ENCODE data around the gene NDUFC1.

The NDUFC1 gene

DNA sequence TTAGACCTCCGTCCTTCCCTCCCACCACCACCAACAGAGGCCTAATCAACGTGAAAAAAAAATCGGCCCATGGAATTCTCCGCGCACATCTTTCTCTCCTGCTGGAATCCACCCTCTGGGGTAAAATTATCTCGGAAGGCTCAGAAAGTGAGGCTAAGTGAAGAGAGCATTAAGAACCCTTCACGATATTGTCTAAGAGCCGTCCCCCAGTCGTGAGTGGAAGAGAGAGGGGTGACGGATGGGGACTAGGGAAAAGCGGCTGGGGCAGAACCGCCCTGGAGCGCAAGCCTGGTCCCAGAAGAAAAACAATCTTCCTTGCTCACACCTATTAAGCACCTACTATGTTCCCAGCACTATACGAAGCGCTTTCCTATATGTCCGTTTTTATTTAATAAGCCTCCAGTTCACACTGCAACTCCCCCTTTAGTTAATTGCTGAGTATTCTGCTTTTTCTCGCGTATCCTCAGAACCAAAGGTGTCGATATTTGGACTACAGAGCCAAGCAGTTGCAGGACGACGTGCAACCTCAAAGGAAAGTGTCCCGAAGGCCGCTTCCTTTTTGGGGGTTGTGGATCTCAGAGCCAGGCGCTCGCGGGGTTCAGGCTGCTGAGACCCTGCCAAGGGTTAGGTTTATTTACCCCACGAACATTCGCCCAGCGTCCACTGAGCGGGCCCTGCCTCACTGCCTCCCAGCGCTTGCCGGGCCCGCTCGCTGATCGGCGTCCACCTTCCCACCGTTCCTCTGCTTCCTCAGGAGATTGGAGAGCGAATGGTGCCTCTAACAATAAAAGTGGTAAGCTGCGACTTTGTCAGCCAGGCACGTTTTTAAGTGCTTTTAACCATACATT lies 23.1 kb downstream of the NDUFC1 start:
- peaks cover 6% of the 10 kb centered on the region; the same call in 1 of the 2 replicates for H3K4me1 ChIP-seq (ENCODE audit: low read length)
- peak overlapping the region; percentile 70 for H3K4me3 ChIP-seq (ENCODE audit: low read length)
- peaks cover 29% of the 10 kb centered on the region for H3K27me3 ChIP-seq (ENCODE audit: low read depth, low read length)
- H3K4me2 ChIP-seq (ENCODE audit: low read length): peak overlapping the region; percentile 60
- H2AFZ ChIP-seq (ENCODE audit: low read depth, low read length): no peak overlapping the region
- peaks cover 3% of the 10 kb centered on the region for H3K9me3 ChIP-seq (ENCODE audit: insufficient read depth, low read length)
- no peak overlapping the region for H3K27ac ChIP-seq (ENCODE audit: low read length)
- no peaks in the 10 kb centered on the region for H4K20me1 ChIP-seq (ENCODE audit: insufficient read depth, low read length)
- H3K79me2 ChIP-seq (ENCODE audit: low read length): no peaks in the 10 kb centered on the region
- TF ChIP-seq, protein P1, sequence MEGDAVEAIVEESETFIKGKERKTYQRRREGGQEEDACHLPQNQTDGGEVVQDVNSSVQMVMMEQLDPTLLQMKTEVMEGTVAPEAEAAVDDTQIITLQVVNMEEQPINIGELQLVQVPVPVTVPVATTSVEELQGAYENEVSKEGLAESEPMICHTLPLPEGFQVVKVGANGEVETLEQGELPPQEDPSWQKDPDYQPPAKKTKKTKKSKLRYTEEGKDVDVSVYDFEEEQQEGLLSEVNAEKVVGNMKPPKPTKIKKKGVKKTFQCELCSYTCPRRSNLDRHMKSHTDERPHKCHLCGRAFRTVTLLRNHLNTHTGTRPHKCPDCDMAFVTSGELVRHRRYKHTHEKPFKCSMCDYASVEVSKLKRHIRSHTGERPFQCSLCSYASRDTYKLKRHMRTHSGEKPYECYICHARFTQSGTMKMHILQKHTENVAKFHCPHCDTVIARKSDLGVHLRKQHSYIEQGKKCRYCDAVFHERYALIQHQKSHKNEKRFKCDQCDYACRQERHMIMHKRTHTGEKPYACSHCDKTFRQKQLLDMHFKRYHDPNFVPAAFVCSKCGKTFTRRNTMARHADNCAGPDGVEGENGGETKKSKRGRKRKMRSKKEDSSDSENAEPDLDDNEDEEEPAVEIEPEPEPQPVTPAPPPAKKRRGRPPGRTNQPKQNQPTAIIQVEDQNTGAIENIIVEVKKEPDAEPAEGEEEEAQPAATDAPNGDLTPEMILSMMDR (IDR thresholded peaks at IDR 0.05; ENCODE audit: low read depth, low read length): no peak
- no peak for TF ChIP-seq EZH2phosphoT487 (IDR thresholded peaks at IDR 0.05; ENCODE audit: low read depth)
- H3K9ac ChIP-seq (ENCODE audit: low read length): no peak overlapping the region
- no peaks in the 10 kb centered on the region for H3K36me3 ChIP-seq (replicated peaks; ENCODE audit: low read depth, low read length)

GRCh38 chr4:139278485-139278884 lies 23.8 kb downstream of the NDUFC1 start:
- Histone ChIP-seq H3K27ac (ENCODE audit: low read length) (no peak overlapping the region), H3K4me2 (ENCODE audit: low read length) (no peak overlapping the region), H3K27me3 (ENCODE audit: low read depth, low read length) (peaks cover 29% of the 10 kb centered on the region), H3K36me3 (replicated peaks; ENCODE audit: low read depth, low read length) (no peaks in the 10 kb centered on the region), H3K9me3 (ENCODE audit: insufficient read depth, low read length) (no peaks in the 10 kb centered on the region), H2AFZ (ENCODE audit: low read depth, low read length) (no peak overlapping the region), H3K4me3 (ENCODE audit: low read length) (no peak overlapping the region), H3K4me1 (ENCODE audit: low read length) (peaks cover 6% of the 10 kb centered on the region; the same call in 1 of the 2 replicates), H3K79me2 (ENCODE audit: low read length) (no peaks in the 10 kb centered on the region), H4K20me1 (ENCODE audit: insufficient read depth, low read length) (no peaks in the 10 kb centered on the region), H3K9ac (ENCODE audit: low read length) (no peak overlapping the region)
- TF ChIP-seq, protein P1 (IDR thresholded peaks at IDR 0.05; ENCODE audit: low read depth, low read length): no peak
- no peak for TF ChIP-seq EZH2phosphoT487 (IDR thresholded peaks at IDR 0.05; ENCODE audit: low read depth)

DNA sequence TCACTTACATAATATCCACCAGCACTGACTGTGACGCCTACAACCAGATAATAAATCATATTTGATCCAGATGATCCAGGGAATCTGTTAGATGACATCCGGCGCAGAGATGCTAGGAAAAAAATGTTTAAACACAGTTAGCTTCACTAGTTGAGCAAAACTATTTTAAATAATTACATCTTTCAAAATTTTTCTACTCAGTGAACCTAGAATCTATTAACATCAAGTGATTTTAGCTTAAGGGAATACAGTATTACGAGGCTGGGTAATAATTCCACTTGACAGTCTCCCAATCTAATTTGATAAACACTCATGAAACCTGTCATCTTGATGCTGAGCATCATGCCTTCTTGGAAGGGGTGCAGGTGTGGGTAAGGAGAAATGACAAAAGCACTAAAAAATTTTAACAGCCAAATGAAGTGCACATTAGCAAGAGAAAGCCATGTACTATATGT lies 27.0 kb downstream of the NDUFC1 start:
- H3K27me3 ChIP-seq (ENCODE audit: low read depth, low read length): peaks cover 21% of the 10 kb centered on the region
- no peak overlapping the region for H3K27ac ChIP-seq (ENCODE audit: low read length)
- H3K36me3 ChIP-seq (replicated peaks; ENCODE audit: low read depth, low read length): no peaks in the 10 kb centered on the region
- H3K79me2 ChIP-seq (ENCODE audit: low read length): no peaks in the 10 kb centered on the region
- H3K4me1 ChIP-seq (ENCODE audit: low read length): peaks cover 9% of the 10 kb centered on the region
- TF ChIP-seq, protein P1 (IDR thresholded peaks at IDR 0.05; ENCODE audit: low read depth, low read length): no peak
- TF ChIP-seq EZH2phosphoT487 (IDR thresholded peaks at IDR 0.05; ENCODE audit: low read depth): no peak
- H2AFZ ChIP-seq (ENCODE audit: low read depth, low read length): no peak overlapping the region
- H3K9me3 ChIP-seq (ENCODE audit: insufficient read depth, low read length): no peaks in the 10 kb centered on the region
- no peak overlapping the region for H3K4me3 ChIP-seq (ENCODE audit: low read length)
- H3K4me2 ChIP-seq (ENCODE audit: low read length): no peak overlapping the region
- H3K9ac ChIP-seq (ENCODE audit: low read length): no peak overlapping the region
- H4K20me1 ChIP-seq (ENCODE audit: insufficient read depth, low read length): no peaks in the 10 kb centered on the region

DNA sequence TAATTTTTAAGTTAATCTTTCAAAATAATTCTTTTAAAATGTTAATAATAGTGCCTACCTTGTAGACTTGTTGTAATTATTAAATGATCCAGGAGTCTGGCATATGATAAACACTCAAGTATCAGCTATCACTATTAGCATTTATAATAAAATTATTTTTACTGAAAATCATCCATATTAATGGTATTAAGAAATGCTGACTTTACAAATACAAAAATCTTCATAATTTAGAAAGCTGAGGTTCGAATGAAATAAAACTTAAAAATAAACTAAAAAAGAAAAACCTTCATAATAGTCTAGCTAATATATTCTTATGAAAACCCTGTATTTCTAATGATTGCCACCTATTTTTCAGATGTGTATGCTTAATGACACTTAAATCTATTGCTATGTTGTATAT lies 27.5 kb downstream of the NDUFC1 start:
- H3K27me3 ChIP-seq (ENCODE audit: low read depth, low read length): peaks cover 17% of the 10 kb centered on the region; the same call in 1 of the 2 replicates
- no peaks in the 10 kb centered on the region for H3K9me3 ChIP-seq (ENCODE audit: insufficient read depth, low read length)
- TF ChIP-seq, protein P1 (IDR thresholded peaks at IDR 0.05; ENCODE audit: low read depth, low read length): no peak
- TF ChIP-seq EZH2phosphoT487 (IDR thresholded peaks at IDR 0.05; ENCODE audit: low read depth): no peak
- peaks cover 9% of the 10 kb centered on the region for H3K4me1 ChIP-seq (ENCODE audit: low read length)
- H3K36me3 ChIP-seq (replicated peaks; ENCODE audit: low read depth, low read length): no peaks in the 10 kb centered on the region
- H3K4me2 ChIP-seq (ENCODE audit: low read length): no peak overlapping the region
- no peaks in the 10 kb centered on the region for H4K20me1 ChIP-seq (ENCODE audit: insufficient read depth, low read length)
- H3K79me2 ChIP-seq (ENCODE audit: low read length): no peaks in the 10 kb centered on the region
- H3K9ac ChIP-seq (ENCODE audit: low read length): no peak overlapping the region
- no peak overlapping the region for H2AFZ ChIP-seq (ENCODE audit: low read depth, low read length)
- no peak overlapping the region for H3K4me3 ChIP-seq (ENCODE audit: low read length)
- no peak overlapping the region for H3K27ac ChIP-seq (ENCODE audit: low read length)
